Mesothelial cell of epicardium (in vitro differentiated cells): Measurements from ENCODE around the gene PSD. TPM values are rescaled to one million over a fixed set of nuclear protein-coding genes. Genes with fewer than 3 reads are reported as not detected.
A peak's percentile ranks its signal among the peaks of the same experiment; 100 is the strongest.

Experiments used
- DNase-seq, 2 experiments: peaks; one replicate each; pipeline ENCODE4 v3.0.0; 2021; ENCODE audit warnings: low spot score in 2 of 2; ENCODE audit not compliant: unreplicated experiment in 2 of 2
- H3K27ac Mint-ChIP-seq: 2 replicates; pipeline ENCODE4 v1.8.0; 2021; ENCODE audit warnings: mixed read lengths
- H3K27me3 Mint-ChIP-seq: 2 replicates; pipeline ENCODE4 v1.8.0; 2021; ENCODE audit warnings: low read depth, mixed read lengths
- H3K36me3 Mint-ChIP-seq: 2 replicates; pipeline ENCODE4 v1.8.0; 2021; ENCODE audit warnings: mixed read lengths
- H3K4me1 Mint-ChIP-seq: 2 replicates; pipeline ENCODE4 v1.8.0; 2021; ENCODE audit warnings: mixed read lengths
- H3K4me3 Mint-ChIP-seq: 2 replicates; pipeline ENCODE4 v1.8.0; 2021; ENCODE audit warnings: mild to moderate bottlenecking, moderate library complexity, mixed read lengths
- H3K9me3 Mint-ChIP-seq: 2 replicates; pipeline ENCODE4 v1.8.0; 2021; ENCODE audit warnings: mixed read lengths
- total RNA-seq: library from RNA; stranded (reverse); gene quantifications from 3 replicates; pipeline ENCODE4 v1.2.1, GENCODE V29; 2021
- TF ChIP-seq, protein P1 (sequence below): fragments of 200-600 bp; sonication (generic); IDR thresholded peaks from one replicate; pipeline ENCODE4 v1.5.0; 2021; ENCODE audit warnings: antibody characterized with exemption; ENCODE audit not compliant: unreplicated experiment

The PSD gene
- total RNA-seq, 1 donor from 2014 or later = 12.4 TPM

DNA sequence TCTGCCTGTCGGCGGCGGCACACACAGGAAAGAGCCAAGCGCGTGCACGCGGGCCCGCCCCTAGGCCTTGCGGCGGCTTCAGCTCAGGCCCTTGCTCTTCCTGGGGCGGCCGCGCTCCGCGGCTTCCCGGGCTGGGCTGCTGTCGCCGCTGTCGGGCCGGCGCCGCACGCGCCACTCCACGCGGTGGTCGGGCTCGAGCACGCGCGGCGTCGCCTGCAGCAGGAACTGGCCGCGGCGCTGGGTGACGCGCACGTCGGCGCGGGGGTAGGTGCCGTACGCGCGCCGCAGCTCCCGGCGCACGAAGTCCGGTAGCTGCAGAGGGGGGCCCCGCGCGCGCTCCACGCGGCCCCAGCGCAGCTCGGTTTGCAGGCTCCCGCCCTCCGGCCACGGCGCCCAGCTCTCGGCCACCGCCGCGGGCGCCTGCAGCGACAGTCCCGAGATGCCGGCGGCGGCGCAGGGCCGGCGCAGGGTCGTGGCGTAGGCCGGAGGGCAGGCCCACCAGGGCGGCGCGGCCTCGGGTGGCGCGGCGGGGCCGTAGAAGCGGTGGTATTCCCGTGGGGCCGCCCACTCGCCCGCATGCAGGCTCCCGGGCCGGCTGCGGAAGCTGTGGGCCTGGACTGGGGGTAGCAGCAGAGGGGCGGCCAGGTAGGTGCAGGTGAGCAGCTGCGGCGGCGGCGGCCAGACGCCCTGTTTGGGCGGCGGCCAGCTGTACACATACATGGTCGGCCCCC lies 32.0 kb upstream of the PSD start:
- Mint-ChIP-seq H3K4me3 (peak overlapping the region; percentile 92), H3K27ac (peak overlapping the region; percentile 97), H3K27me3 (no peaks in the 10 kb centered on the region), H3K36me3 (peaks cover 4% of the 10 kb centered on the region), H3K9me3 (no peaks in the 10 kb centered on the region), H3K4me1 (peaks cover 17% of the 10 kb centered on the region)
- TF ChIP-seq, protein P1, sequence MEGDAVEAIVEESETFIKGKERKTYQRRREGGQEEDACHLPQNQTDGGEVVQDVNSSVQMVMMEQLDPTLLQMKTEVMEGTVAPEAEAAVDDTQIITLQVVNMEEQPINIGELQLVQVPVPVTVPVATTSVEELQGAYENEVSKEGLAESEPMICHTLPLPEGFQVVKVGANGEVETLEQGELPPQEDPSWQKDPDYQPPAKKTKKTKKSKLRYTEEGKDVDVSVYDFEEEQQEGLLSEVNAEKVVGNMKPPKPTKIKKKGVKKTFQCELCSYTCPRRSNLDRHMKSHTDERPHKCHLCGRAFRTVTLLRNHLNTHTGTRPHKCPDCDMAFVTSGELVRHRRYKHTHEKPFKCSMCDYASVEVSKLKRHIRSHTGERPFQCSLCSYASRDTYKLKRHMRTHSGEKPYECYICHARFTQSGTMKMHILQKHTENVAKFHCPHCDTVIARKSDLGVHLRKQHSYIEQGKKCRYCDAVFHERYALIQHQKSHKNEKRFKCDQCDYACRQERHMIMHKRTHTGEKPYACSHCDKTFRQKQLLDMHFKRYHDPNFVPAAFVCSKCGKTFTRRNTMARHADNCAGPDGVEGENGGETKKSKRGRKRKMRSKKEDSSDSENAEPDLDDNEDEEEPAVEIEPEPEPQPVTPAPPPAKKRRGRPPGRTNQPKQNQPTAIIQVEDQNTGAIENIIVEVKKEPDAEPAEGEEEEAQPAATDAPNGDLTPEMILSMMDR = no peak
- DNase-seq = peak; percentile 69 to 80

DNA sequence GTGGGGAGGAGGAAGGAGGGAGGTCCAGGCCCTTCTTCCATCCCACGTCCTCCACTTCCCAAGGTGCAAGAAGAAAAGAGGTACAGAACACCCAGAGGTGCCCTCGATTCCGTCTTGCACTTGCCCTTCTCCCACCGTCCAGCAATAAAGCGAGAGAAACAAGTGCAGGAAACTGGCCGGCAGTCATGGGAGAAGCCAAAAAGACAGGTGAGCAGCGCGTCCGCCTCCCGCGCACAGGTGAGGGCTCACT lies 31.5 kb upstream of the PSD start:
- peaks cover 17% of the 10 kb centered on the region for H3K4me1 Mint-ChIP-seq
- no peaks in the 10 kb centered on the region for H3K9me3 Mint-ChIP-seq
- peaks cover 4% of the 10 kb centered on the region for H3K36me3 Mint-ChIP-seq
- no peaks in the 10 kb centered on the region for H3K27me3 Mint-ChIP-seq
- H3K4me3 Mint-ChIP-seq = peak overlapping the region; percentile 92
- DNase-seq = no peak
- TF ChIP-seq, protein P1 = no peak
- peak overlapping the region; percentile 97 for H3K27ac Mint-ChIP-seq

GRCh38 chr10:102449321-102450123 lies 30.9 kb upstream of the PSD start:
- no peaks in the 10 kb centered on the region for H3K27me3 Mint-ChIP-seq
- peak overlapping the region; percentile 92 for H3K4me3 Mint-ChIP-seq
- peak; percentile 63 to 71 for DNase-seq
- H3K4me1 Mint-ChIP-seq = peaks cover 17% of the 10 kb centered on the region
- H3K27ac Mint-ChIP-seq = peak overlapping the region; percentile 97
- H3K36me3 Mint-ChIP-seq = peaks cover 4% of the 10 kb centered on the region
- TF ChIP-seq, protein P1 = no peak
- no peaks in the 10 kb centered on the region for H3K9me3 Mint-ChIP-seq

DNA sequence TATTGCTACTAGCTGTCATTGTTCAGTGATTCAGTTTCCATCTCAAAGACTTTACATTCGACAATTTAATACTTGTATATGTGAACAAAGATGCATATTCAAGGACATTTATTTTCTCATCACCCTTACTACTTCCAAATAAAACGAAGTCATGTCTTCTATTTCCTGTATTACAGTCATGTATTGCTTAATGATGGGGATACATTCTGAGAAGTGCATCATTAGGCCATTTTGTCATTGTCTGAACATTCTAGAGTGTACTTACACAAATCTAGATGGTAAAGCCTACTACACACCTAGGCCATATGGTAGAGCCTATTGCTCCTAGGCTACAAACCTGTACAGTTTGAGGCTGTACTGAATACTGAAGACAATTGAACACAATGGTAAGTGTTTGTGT lies 26.3 kb upstream of the PSD start:
- no peak for DNase-seq
- Mint-ChIP-seq H3K27me3 (peaks cover 2% of the 10 kb centered on the region), H3K9me3 (no peaks in the 10 kb centered on the region), H3K4me1 (peaks cover 6% of the 10 kb centered on the region), H3K36me3 (no peaks in the 10 kb centered on the region), H3K4me3 (no peak overlapping the region), H3K27ac (no peak overlapping the region)
- TF ChIP-seq, protein P1 = no peak

DNA sequence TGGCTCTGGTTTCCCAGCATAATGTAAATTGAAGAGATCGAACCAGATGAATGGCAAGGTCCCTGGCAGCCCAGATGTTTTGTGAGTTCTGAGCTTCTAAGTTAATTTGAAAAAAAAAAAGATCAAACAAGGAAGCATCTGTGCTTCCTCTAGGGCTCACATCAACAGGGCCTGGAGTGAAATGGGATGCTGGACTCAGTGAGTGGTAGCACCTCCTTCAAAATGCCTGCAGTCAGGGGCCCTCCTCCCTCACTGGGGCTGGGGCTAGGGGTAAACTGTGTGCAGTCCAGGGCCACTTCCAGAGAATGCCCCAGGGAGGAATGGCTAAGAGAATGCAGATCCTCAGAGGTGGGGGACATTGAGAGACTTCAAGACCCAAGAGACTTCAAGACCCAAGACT lies 19.8 kb upstream of the PSD start:
- Mint-ChIP-seq H3K4me1 (peaks cover 14% of the 10 kb centered on the region), H3K4me3 (no peak overlapping the region), H3K27ac (no peak overlapping the region), H3K36me3 (no peaks in the 10 kb centered on the region), H3K9me3 (no peaks in the 10 kb centered on the region), H3K27me3 (peaks cover 9% of the 10 kb centered on the region)
- DNase-seq = no peak
- TF ChIP-seq, protein P1 = no peak
